A549 (cell line): ENCODE measurements around the gene TUBB6. TPM values are rescaled to one million over a fixed set of nuclear protein-coding genes. Genes with fewer than 3 reads are reported as not detected.

Experiments used
- ATAC-seq, 2 experiments: fragments of 200-7000 bp in 1 of 2; fragments of >200 bp in 1 of 2; cut with Nextera tagmentation in 1 of 2; cut with Tn5 transposase in 1 of 2; 3 replicates each; pipeline versions ENCODE4 v1.8.0 to v1.9.1; 2018 to 2020; ENCODE audit warnings: mild to moderate bottlenecking in 1 of 2, moderate library complexity in 1 of 2
- CTCF ChIA-PET: fragments of 300-600 bp; sonication (Branson Sonifier 250); formaldehyde crosslinking; extraction: SDS; loops from one replicate; lab custom pipeline; 2021; ENCODE audit warnings: antibody characterized with exemption, inconsistent platforms; lab: Yijun Ruan, JAX
- POLR2A ChIA-PET: fragments of 350-600 bp; formaldehyde crosslinking; extraction: SDS; loops from one replicate; lab custom pipeline; 2021; ENCODE audit warnings: antibody characterized with exemption, inconsistent platforms; lab: Yijun Ruan, JAX
- DNase-seq, 2 experiments: peaks; one replicate each; pipeline versions ENCODE4 v3.0.0 to v3.0.0-alpha.2; 2011 to 2016; ENCODE audit warnings: low read depth in 1 of 2, low spot score in 1 of 2
- FAIRE-seq: peaks from 2 replicates; lab custom pipeline; 2011; peaks lifted over from hg19 to GRCh38; lab: Jason Lieb, UNC
- H3K27ac ChIP-seq, 2 experiments: fragments of >200 bp; sonication (Bioruptor Twin); formaldehyde crosslinking; 3 replicates each; pipeline ENCODE4 v1.5.1; 2016 to 2017
- H3K4me1 ChIP-seq: fragments of >200 bp; sonication (Bioruptor Twin); formaldehyde crosslinking; 3 replicates; pipeline ENCODE4 v1.6.1; 2016
- H3K4me2 ChIP-seq: fragments of >200 bp; sonication (Bioruptor Twin); formaldehyde crosslinking; 3 replicates; pipeline ENCODE4 v1.6.1; 2016
- H3K4me3 ChIP-seq: fragments of >200 bp; sonication (Bioruptor Twin); formaldehyde crosslinking; 3 replicates; pipeline ENCODE4 v1.5.1; 2016
- H3K9me3 ChIP-seq: fragments of >200 bp; sonication (Bioruptor Twin); formaldehyde crosslinking; 3 replicates; pipeline ENCODE4 v1.6.1; 2016
- CBX8 ChIP-seq: fragments of 200-600 bp; sonication (generic); IDR thresholded peaks from 2 replicates; pipeline ENCODE4 v1.6.1; 2016
- CEBPB ChIP-seq, 2 experiments: fragments of >200 bp in 1 of 2; sonication (Bioruptor Twin) in 1 of 2; formaldehyde crosslinking in 1 of 2; IDR thresholded peaks; 2 replicates each; pipeline ENCODE4 v1.6.1; 2012 to 2016
- CHD2 ChIP-seq: fragments of 150-350 bp; IDR thresholded peaks from 2 replicates; pipeline ENCODE4 v1.6.1; 2014; ENCODE audit warnings: low read length; ENCODE audit not compliant: partially characterized antibody
- EHF ChIP-seq: fragments of 250-450 bp; sonication (Bioruptor Pico); IDR thresholded peaks from 2 replicates; pipeline ENCODE4 v1.5.0; 2020; ENCODE audit warnings: mild to moderate bottlenecking
- EP300 ChIP-seq, 2 experiments: fragments of >200 bp; sonication (Bioruptor Twin); formaldehyde crosslinking; IDR thresholded peaks; 2 replicates in 1 of 2; 3 replicates in 1 of 2; pipeline ENCODE4 v1.6.1; 2016 to 2017
- ESRRA ChIP-seq: fragments of 150-350 bp; IDR thresholded peaks from 2 replicates; pipeline ENCODE4 v1.6.1; 2014; ENCODE audit warnings: mild to moderate bottlenecking, low read length, borderline replicate concordance
- FOXS1 ChIP-seq: fragments of 250-450 bp; sonication (Bioruptor Pico); IDR thresholded peaks from 2 replicates; pipeline ENCODE4 v1.5.0; 2020; ENCODE audit warnings: mild to moderate bottlenecking, moderate library complexity
- HDAC2 ChIP-seq: fragments of 200-600 bp; sonication (generic); IDR thresholded peaks from 2 replicates; pipeline ENCODE4 v1.6.1; 2016
- HOXA7 ChIP-seq: fragments of 250-450 bp; sonication (Bioruptor Pico); IDR thresholded peaks from 2 replicates; pipeline ENCODE4 v1.5.0; 2020; ENCODE audit warnings: mild to moderate bottlenecking, moderate library complexity
- HOXB13 ChIP-seq: fragments of 250-450 bp; sonication (Bioruptor Pico); IDR thresholded peaks from 2 replicates; pipeline ENCODE4 v1.5.0; 2020; ENCODE audit warnings: low read depth, mild to moderate bottlenecking, moderate library complexity
- MYC ChIP-seq: IDR thresholded peaks from 2 replicates; pipeline ENCODE4 v1.6.1; 2012; ENCODE audit warnings: mild to moderate bottlenecking, inconsistent platforms, low read length, improper control_type of control experiment, borderline replicate concordance
- POLR2A ChIP-seq: IDR thresholded peaks from 2 replicates; pipeline ENCODE4 v1.6.1; 2012; ENCODE audit warnings: mild to moderate bottlenecking, low read length
- POLR2AphosphoS2 ChIP-seq: conservative IDR thresholded peaks from 2 replicates; pipeline ENCODE4 v1.6.1; 2012; ENCODE audit warnings: low read length, improper control_type of control experiment, inconsistent platforms
- RAD21 ChIP-seq, 2 experiments: fragments of >200 bp in 1 of 2; sonication (Bioruptor Twin) in 1 of 2; formaldehyde crosslinking in 1 of 2; IDR thresholded peaks in 1 of 2; conservative IDR thresholded peaks in 1 of 2; 2 replicates in 1 of 2; 3 replicates in 1 of 2; pipeline ENCODE4 v1.6.1; 2012 to 2018; ENCODE audit warnings: inconsistent platforms in 1 of 2
- RFX5 ChIP-seq: fragments of 450-650 bp; IDR thresholded peaks from 2 replicates; pipeline ENCODE4 v1.7.1; 2014; ENCODE audit warnings: antibody characterized with exemption, mild to moderate bottlenecking, moderate library complexity
- RNF2 ChIP-seq: fragments of 200-600 bp; sonication (generic); IDR thresholded peaks from 2 replicates; pipeline ENCODE4 v1.6.1; 2016; ENCODE audit warnings: low read depth, mild to moderate bottlenecking, antibody characterized with exemption, moderate library complexity, borderline replicate concordance
- SREBF2 ChIP-seq: fragments of 450-650 bp; IDR thresholded peaks from 2 replicates; pipeline ENCODE4 v1.6.1; 2014; ENCODE audit warnings: mild to moderate bottlenecking, moderate library complexity
- TP53 ChIP-seq: fragments of 250-450 bp; sonication (Bioruptor Pico); IDR thresholded peaks from 2 replicates; pipeline ENCODE4 v1.5.0; 2021; ENCODE audit warnings: mild to moderate bottlenecking, moderate library complexity
- WGBS: methylation state at CpG from one replicate; pipeline ENCODE4 v1.1.6; 2017; ENCODE audit errors: missing lambda C conversion rate; 5-methylcytosine and 5-hydroxymethylcytosine counted together
- polyA plus RNA-seq, 4 experiments: library from polyadenylated mRNA; depleted of rRNA in 3 of 4; stranded (reverse); fragments of >200 nt; fragmentation: RNase III in 1 of 4; extraction: RNeasy Plus Mini Kit Qiagen cat#74134 plus additional on column Dnase treatment in 1 of 4; gene quantifications; 2 replicates in 3 of 4; 3 replicates in 1 of 4; pipeline ENCODE4 v1.2.3, GENCODE V29; 2011 to 2017
- TF ChIP-seq, protein P1 (sequence below): fragments of 450-650 bp; IDR thresholded peaks from 2 replicates; pipeline ENCODE4 v1.6.1; 2014; ENCODE audit warnings: antibody characterized with exemption
- TF ChIP-seq, protein P2 (sequence below): fragments of 250-450 bp; sonication (Bioruptor Pico); IDR thresholded peaks from 2 replicates; pipeline ENCODE4 v1.5.0; 2020; ENCODE audit warnings: low read depth, mild to moderate bottlenecking, moderate library complexity

Gene TUBB6
- polyA plus RNA-seq, 2 of the 4 experiments (the other 2 are of a cell fraction): 88.5 to 235 TPM

DNA sequence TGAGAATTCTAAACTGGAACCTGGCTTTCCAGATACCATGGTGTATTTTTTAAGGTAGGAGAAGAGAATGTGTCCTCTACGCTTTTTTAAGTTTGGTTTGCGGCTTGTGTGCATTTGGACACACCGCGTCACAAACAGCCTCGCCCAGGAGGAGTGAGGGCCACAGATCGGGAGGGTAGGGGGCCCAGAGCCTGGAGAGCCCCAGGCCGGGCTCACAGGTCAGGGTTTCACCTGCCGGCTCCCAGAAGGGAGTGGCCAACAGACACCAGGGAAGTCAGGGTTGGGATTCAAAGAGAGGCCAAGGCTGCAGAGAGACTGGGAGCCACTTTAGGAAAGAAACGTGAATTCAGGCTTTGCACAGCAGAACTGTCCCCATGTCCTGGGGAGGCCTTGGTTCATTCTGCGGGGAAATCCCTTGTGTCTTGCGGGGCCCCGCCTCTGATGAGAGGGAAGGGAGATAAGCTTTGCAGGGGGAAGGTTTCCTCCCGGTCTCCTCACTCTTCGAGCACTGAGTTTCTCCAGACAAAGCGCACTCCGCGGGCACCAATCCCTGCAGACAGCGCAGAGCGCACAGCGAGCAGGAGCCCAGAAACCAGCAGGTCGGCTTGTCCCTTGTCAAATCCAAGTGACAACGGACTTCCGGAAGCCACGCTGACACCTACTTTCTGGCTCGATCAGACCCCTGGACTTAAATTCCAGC, 2.0 kb upstream of the TUBB6 start:
- POLR2A ChIA-PET: no interaction called here
- WGBS: 96% methylated on average over 22 of the region's 25 CpGs
- Histone ChIP-seq H3K4me2 (no peak overlapping the region), H3K9me3 (peaks cover 6% of the 10 kb centered on the region; the same call in 1 of the 3 replicates), H3K4me1 (peaks cover 11% of the 10 kb centered on the region), H3K4me3 (no peak overlapping the region), H3K27ac (no peak overlapping the region)
- ATAC-seq: no peak
- no peak for FAIRE-seq
- CTCF ChIA-PET: interaction anchor here (1.0 to 1.6 kb wide), 2 partner anchors 11 to 23 kb away, joined by 3 read pairs; no protein-coding TSS in a partner anchor
- DNase-seq: no peak
- TF ChIP-seq POLR2AphosphoS2 (no peak), CBX8 (no peak)
- TF ChIP-seq, all 56 proteins: peak for 0

DNA sequence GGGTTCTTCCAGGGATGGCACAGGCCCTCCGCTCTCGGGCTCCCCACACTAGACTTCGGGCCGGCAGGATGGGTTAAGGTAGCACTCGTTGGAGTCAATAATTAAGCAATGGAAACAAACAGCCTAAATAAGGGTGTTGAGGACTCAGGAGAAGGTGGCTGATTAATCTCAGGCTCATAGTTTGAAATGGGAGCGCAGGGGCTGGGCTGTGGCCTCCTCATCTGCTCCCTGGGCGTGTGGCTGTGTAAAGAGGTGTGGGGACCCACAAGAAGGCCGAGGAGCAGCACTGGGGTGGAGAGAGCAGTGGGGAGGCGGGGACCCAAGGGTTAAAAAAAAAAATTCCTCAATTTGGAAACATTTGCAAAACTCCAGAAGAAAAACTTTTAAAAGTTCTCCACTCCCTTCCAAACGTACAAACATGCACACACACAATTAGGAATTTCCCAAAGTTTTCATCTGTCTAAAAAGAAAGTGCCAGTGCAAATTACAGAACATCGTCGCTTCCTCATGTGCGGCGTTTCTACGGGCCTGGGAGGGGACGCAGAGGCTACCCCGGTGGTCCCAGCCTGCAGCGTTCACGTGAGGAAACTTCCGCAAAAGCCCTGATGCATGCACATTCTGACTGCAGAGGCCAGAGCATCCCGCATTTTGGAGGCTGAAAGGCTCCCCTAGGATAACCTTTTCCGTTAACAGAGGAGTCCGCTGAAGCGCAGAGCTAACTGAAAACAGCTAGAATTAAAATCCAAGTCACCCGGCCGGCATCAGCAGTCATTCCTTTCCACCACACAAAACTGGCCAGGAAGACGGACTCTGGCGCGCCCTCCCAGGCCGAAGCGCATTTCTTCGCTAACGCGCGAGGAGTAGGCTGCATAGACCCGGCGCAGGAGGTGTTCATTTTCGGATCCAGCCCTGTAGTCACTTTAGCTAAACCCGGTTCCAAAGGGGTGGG, 1.0 kb upstream of the TUBB6 start:
- ChIA-PET POLR2A (interaction anchor here (0.5 to 2.4 kb wide), 2 partner anchors 32 to 35 kb away, joined by 3 to 8 read pairs; no protein-coding TSS in a partner anchor), CTCF (interaction anchor here (1.0 to 3.8 kb wide), 4 partner anchors 12 to 36 kb away, joined by 3 to 18 read pairs (median 5); no protein-coding TSS in a partner anchor)
- DNase-seq (no peak), FAIRE-seq (no peak), ATAC-seq (no peak)
- Histone ChIP-seq H3K27ac (peak overlapping the region; percentile 82 to 99; a peak in 5 of 6 replicates), H3K9me3 (peaks cover 15% of the 10 kb centered on the region), H3K4me1 (peaks cover 11% of the 10 kb centered on the region), H3K4me2 (peak overlapping the region; percentile 85), H3K4me3 (peak overlapping the region; percentile 62)
- WGBS: 93% methylated on average over 39 of the region's 39 CpGs
- TF ChIP-seq RNF2 (no peak), ESRRA (no peak), EHF (CRISPR knock-in tag) (no peak), HOXA7 (CRISPR knock-in tag) (no peak), EP300 (IDR thresholded peaks at IDR 0.05) (no peak), TP53 (no peak), HDAC2 (no peak), MYC (no peak), HOXB13 (no peak), RAD21 (conservative IDR thresholded peaks at IDR 0.05 in 1 of 2, IDR thresholded peaks at IDR 0.05 in 1 of 2) (no peak), CEBPB (IDR thresholded peaks at IDR 0.05) (no peak), CBX8 (no peak), CHD2 (no peak), FOXS1 (CRISPR knock-in tag) (no peak), RFX5 (no peak), SREBF2 (no peak), POLR2A (no peak)
- TF ChIP-seq, protein P1, sequence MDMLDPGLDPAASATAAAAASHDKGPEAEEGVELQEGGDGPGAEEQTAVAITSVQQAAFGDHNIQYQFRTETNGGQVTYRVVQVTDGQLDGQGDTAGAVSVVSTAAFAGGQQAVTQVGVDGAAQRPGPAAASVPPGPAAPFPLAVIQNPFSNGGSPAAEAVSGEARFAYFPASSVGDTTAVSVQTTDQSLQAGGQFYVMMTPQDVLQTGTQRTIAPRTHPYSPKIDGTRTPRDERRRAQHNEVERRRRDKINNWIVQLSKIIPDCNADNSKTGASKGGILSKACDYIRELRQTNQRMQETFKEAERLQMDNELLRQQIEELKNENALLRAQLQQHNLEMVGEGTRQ: no peak
- TF ChIP-seq, protein P2, sequence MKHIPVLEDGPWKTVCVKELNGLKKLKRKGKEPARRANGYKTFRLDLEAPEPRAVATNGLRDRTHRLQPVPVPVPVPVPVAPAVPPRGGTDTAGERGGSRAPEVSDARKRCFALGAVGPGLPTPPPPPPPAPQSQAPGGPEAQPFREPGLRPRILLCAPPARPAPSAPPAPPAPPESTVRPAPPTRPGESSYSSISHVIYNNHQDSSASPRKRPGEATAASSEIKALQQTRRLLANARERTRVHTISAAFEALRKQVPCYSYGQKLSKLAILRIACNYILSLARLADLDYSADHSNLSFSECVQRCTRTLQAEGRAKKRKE (CRISPR knock-in tag): no peak
